ENCODE results near the gene RPL22.

Gene RPL22

GRCh38 chr1:6171548-6172124 lies 27.8 kb downstream of the RPL22 start:
- no peak for DNase-seq

DNA sequence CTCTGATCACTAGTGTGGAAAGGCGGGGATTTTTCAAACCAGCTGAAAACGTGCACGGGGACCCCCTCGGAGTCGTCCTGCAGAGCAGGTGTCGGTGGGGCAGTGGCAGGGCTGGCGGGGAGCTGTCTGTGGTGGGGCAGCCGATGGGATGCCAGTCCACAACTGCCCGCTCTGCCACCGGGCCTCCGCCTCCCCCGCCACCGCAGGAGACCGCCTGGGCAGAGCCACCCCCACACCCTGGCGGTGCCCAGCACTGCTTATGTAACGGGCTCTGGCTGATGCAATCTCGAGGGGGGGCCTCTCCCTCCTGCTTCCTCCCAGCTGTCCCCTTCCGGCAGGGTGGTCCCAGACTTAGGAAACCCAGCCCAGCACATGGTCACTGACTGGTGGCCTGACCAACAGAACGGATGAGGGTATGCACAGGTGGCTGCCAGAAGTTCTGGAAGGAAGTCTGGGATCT lies 28.6 kb downstream of the RPL22 start:
- no peak for DNase-seq

- no peak for DNase-seq
Measured at GRCh38 chr1:6170116-6170741, 29.2 kb downstream of the RPL22 start.

GRCh38 chr1:6168947-6169586 lies 30.3 kb downstream of the RPL22 start:
- no peak for DNase-seq

DNA sequence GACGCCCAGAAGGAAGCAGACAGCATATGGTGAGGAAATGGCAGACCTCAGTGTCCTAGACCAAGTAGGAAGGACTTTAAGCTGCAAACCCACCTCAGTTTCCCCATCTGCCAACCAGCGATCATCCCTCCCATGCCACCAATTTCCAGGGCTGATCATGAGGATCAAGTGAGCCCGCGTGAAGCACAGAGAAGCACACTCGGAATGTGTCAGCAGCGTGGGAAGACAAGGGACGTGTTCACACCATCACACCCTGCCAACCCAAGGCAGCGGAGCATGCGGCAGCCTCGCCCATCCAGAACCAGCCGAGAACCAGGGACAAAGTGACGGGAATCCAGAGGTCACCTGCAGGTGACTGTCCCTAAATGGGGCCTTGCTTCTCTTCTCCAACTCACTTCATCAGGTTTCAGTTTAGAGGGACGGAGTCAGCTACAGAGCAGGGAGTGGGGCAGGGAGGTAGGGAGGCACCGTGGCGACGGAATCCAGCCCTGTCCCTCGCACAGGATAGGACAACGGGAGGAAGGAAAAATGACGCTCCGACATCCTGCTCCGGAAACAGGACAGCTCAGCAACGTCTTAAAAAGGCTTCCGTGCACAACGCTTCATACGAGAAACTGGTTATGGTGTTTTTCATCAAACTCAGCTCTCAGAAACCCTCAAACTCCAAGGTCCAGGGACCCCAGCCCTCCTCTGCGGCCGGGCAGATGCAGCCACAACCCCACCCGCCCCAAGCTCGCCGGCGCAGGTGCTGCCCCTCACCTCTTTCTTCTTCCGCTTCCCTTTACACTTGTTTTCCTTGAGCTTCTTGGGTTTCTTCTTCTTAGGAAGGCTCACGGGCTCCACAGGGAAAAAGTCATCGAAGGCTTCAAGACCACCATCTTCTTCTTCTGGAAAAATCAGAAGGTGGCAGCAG lies 31.7 kb downstream of the RPL22 start:
- DNase-seq, result no peak

GRCh38 chr1:6166655-6167390 lies 32.6 kb downstream of the RPL22 start:
- no peak for DNase-seq

DNA sequence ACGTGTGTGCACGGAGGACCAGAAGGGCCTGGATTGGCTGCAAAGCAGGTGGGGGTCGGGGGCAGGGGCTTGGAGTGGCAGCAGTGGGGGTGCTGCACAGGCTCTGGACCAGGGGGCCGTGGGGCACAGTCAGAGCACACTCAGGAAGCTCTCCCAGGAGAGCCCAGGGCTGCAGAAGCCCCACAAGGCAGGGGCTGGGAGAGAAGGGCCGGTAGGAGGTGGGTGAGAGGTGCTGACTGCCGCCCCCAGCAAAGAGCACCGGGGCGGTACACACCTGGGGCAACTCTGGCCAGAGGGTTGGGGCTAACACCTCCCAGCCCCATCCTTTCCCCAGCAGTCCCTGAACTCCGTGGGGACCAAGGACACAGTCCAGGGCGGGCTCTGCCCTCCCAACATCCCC lies 33.2 kb downstream of the RPL22 start:
- DNase-seq, result no peak

DNA sequence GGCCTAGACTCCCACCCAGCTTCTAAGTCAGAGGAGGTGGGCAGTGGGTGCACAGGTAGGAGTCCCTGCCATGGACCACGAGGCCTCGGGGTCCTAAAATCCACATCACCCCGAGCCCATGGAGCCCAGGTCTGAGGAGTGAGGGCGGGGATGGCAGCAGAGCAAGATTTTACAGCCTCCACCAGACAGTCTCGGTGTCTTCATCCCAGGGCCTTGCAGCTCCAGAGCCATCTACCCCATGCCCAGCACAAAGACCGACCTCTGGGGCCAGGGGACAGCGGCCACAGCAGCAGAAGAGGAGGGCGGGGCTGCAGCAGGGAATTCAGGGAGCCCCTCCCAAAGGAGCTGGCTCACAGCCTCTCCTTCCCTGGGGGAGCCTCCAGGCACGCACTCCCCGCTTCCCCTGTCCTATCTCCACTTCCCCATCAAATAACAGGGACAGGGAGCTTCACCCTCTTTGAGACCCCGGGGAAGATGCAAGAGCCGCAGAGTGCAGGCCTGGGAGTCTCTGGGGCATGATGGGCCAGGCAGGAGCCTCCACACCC lies 33.9 kb downstream of the RPL22 start:
- no peak for DNase-seq

- no peak for DNase-seq
Measured at GRCh38 chr1:6165027-6165426, 34.4 kb downstream of the RPL22 start.

DNA sequence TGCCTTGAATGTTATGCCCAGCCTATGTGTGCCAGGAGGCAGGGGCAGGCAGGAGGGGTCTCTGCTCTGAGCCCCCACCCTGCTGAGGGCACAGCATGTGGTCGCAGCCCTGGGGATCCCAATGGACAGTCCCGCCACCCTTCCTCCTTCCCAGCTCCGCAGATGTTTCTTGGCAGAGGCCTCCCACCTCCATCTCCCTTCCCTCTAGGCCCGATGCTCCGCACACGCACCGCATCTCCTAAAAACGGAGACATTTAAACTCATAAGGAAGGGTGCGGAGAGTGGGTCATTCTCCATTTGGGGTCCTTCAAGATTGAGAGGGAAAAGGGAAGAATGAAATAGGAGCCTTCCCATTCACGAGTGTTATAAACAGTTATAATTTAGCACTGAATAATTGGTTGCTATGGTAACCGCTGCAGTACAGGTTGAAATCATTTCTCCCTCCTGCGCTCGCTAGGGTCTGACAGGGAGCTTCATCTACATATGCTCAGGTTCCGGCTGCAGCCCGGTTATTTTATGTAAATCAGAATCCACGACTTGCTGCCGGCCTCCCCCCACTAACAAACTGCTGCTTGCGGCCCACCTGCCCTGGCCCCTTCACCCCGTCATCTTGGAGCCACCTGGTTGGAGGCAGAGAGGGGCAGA lies 35.3 kb downstream of the RPL22 start:
- DNase-seq, result no peak

- peak; percentile 67 for DNase-seq
Measured at GRCh38 chr1:6163191-6163972, 36.0 kb downstream of the RPL22 start.

- peak; percentile 76 for DNase-seq
Measured at GRCh38 chr1:6162773-6163172, 36.6 kb downstream of the RPL22 start.

DNA sequence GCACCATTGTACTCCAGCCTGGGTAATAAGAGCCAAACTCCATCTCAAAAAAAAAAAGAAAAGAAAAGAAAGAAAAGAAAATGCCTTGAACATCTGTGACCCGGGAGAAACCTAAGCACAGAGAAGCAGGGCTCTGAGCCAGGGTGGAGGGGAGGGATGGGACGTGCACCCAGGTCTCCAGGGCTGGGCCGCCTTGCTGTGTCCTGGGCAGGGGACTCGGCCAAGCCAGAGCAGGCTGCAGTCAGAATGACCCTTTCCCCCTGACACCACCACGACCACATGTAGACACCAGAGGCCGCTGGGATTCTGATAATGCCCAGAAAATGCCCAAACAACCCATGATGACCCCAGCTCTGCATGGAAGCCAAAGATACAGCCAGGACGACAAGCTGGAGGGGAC lies 37.1 kb downstream of the RPL22 start:
- DNase-seq, result no peak

GRCh38 chr1:6158181-6158580 lies 41.2 kb downstream of the RPL22 start:
- DNase-seq, result no peak

DNA sequence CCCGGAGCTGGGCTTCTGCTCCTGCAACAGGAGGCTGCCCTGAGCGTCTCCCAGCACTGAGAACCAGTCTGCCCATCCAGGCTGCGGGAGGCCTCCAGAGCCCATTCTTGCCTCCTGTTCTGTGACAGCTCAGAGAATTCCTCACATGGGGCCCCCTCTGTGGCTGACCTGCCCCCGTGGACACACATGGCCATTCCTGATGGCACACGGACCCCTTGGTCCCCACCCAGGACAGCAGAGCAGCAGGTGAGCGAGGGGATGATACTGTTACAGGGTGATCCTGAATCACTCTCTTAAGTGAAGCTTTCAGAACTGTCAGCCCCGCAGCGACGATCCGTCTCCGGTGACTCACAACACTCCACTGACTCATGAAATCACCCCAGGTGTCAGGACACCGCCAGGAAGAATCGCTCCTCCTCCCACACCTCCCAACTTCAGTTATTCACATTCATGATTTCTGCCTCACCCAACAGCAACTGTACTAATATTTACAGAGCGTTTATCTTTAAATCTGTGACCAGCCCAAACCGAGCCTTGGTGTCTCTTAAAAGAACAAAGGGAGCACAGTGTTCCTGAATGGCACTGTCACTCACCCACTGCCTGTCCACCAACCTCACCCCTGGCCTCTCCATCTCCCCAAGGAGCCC lies 41.7 kb downstream of the RPL22 start:
- peak; percentile 93 for DNase-seq

DNA sequence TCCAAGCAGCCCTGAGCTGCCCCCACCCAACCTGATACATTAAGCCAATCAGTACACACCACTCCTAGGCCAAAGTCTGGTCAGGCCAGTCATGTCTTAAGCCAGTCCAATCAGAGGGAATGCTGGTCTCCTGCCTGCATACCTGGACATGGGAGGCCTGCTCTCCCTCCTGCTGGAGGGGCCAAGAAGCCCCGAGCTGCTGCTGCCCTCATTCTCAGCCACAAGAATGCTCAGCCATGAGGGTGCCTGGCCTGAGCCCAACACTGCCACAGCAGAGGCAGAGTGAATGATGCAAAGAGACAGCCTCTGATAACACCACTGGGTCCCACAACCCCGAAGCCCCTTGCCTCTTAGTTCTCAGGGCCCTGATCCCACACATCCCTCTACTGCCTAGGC lies 42.3 kb downstream of the RPL22 start:
- DNase-seq, result no peak

GRCh38 chr1:6154525-6155319 lies 44.7 kb downstream of the RPL22 start:
- no peak for DNase-seq

DNA sequence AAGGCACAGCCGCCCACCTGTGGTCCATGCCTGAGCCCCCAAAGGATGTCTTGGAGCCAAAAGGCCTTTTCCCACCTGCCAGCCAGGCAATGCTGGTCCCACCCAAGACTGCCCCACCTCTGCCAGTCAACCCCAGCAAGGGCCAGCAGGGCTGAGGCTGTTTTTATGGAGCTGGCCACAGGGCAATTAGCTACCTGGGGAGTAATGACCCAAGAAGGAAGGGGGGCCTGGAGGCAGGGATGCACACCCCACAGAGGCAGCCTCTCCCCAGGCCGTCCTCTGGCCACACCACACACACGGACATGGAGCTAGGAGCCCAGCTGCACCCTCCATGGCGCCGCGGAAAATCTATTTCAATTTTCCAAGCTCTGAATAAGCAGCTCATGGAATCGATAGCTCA lies 46.5 kb downstream of the RPL22 start:
- no peak for DNase-seq

GRCh38 chr1:6152181-6152580 lies 47.2 kb downstream of the RPL22 start:
- no peak for DNase-seq
